ENCODE results near the gene TRIM39. TPM values are rescaled to one million over a fixed set of nuclear protein-coding genes. Genes with fewer than 3 reads are reported as not detected.

TRIM39 gene
- total and polyA plus RNA-seq, 2 of the 4 experiments (the other 2 are of a cell fraction): 7.5 to 10.0 TPM

GRCh38 chr6:30391240-30391639, 64.5 kb downstream of the TRIM39 start:
- Histone ChIP-seq H2AFZ (replicated peaks; ENCODE audit: low read length, poor library complexity) (no peak overlapping the region), H3K56ac (ENCODE audit: extremely low read depth, insufficient read depth, low read length) (no peak overlapping the region), H3K27me3 (ENCODE audit: control insufficient read depth, insufficient read depth, low read length) (peaks cover 27% of the 10 kb centered on the region), H2BK20ac (ENCODE audit: low read depth, low read length) (no peak overlapping the region), H3K27ac (ENCODE audit: insufficient read depth, low read length) (no peak overlapping the region), H3K4ac (ENCODE audit: low read depth, low read length) (no peak overlapping the region), H3K36me3 (ENCODE audit: control insufficient read depth, insufficient read depth, low read length) (no peaks in the 10 kb centered on the region), H3K9ac (ENCODE audit: low read depth, low read length) (no peak overlapping the region), H2BK15ac (ENCODE audit: low read depth, low read length) (no peak overlapping the region), H3K23ac (ENCODE audit: low read depth, low read length) (no peak overlapping the region), H2AK5ac (ENCODE audit: low read depth, low read length) (no peak overlapping the region), H3K79me1 (ENCODE audit: low read depth in 1 of 2, low read length in 2 of 2) (no peaks in the 10 kb centered on the region), H3K9me1 (ENCODE audit: insufficient read depth, low read length) (no peaks in the 10 kb centered on the region), H2AK9ac (replicated peaks; ENCODE audit: low read depth, low read length, poor library complexity) (no peak overlapping the region), H4K5ac (ENCODE audit: low read depth, low read length) (no peak overlapping the region), H2BK120ac (ENCODE audit: low read depth, low read length) (no peak overlapping the region), H4K91ac (ENCODE audit: insufficient read depth, low read depth, low read length) (no peak overlapping the region), H3K14ac (replicated peaks; ENCODE audit: low read depth, low read length) (no peak overlapping the region), H4K8ac (ENCODE audit: low read depth in 2 of 2, low read length in 2 of 2) (no peak overlapping the region), H3K9me3 (ENCODE audit: control insufficient read depth, insufficient read depth, low read length) (no peaks in the 10 kb centered on the region), H2BK5ac (ENCODE audit: low read depth, low read length, poor library complexity, severe bottlenecking) (no peak overlapping the region), H3K4me1 (ENCODE audit: control insufficient read depth, insufficient read depth, low read length) (no peaks in the 10 kb centered on the region), H4K20me1 (ENCODE audit: insufficient read depth, low read length) (no peaks in the 10 kb centered on the region), H3K18ac (ENCODE audit: low read depth, low read length) (no peak overlapping the region), H3K4me3 (ENCODE audit: insufficient read depth, low read depth, low read length) (no peak overlapping the region), H3K4me2 (ENCODE audit: low read depth, low read length) (no peak overlapping the region)
- DNase-seq (no peak), ATAC-seq (ENCODE audit: low read depth) (no peak)
- no TSS peak for BruUV-seq (replicated peaks)
- 47% methylated on average over 2 of the region's 3 CpGs; no CpG with 5 or more reads in 1 of the 2 experiments for WGBS, 2 experiments (ENCODE audit: extremely low coverage in 2 of 2, insufficient read length in 1 of 2)
- in situ Hi-C loops (cut with MboI; ENCODE audit: low sequenced_read_pairs) (loop anchor here (10.0 kb wide), 1 partner anchor 166 kb away; no protein-coding TSS in a partner anchor), intact Hi-C loops (cut with micrococcal nuclease) (no loop called here), dilution Hi-C loops (cut with HindIII; ENCODE audit: low sequenced_read_pairs, unreplicated experiment) (no loop called here)
- no peak for TF ChIP-seq NFE2L2 (IDR thresholded peaks at IDR 0.05; ENCODE audit: low read depth, low read length)
- TF ChIP-seq RAD21 (IDR thresholded peaks at IDR 0.05; ENCODE audit: low read length): no peak
- TF ChIP-seq, protein P1, sequence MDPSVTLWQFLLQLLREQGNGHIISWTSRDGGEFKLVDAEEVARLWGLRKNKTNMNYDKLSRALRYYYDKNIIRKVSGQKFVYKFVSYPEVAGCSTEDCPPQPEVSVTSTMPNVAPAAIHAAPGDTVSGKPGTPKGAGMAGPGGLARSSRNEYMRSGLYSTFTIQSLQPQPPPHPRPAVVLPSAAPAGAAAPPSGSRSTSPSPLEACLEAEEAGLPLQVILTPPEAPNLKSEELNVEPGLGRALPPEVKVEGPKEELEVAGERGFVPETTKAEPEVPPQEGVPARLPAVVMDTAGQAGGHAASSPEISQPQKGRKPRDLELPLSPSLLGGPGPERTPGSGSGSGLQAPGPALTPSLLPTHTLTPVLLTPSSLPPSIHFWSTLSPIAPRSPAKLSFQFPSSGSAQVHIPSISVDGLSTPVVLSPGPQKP (IDR thresholded peaks at IDR 0.05; ENCODE audit: borderline replicate concordance, low read depth, low read length): no peak
- TF ChIP-seq CEBPB (IDR thresholded peaks at IDR 0.05; ENCODE audit: low read depth, low read length): no peak
- TF ChIP-seq BHLHE40 (IDR thresholded peaks at IDR 0.05; ENCODE audit: low read depth, low read length): no peak
- TF ChIP-seq CTCF (conservative IDR thresholded peaks at IDR 0.05; ENCODE audit: low read depth, low read length): no peak
- TF ChIP-seq MXI1 (IDR thresholded peaks at IDR 0.05; ENCODE audit: borderline replicate concordance, low read depth, low read length): no peak
- no peak for TF ChIP-seq CHD1 (IDR thresholded peaks at IDR 0.05; ENCODE audit: low read depth, low read length)
- TF ChIP-seq RCOR1 (IDR thresholded peaks at IDR 0.05; ENCODE audit: insufficient replicate concordance, low read length): no peak
- no peak for TF ChIP-seq MAFK (IDR thresholded peaks at IDR 0.05; ENCODE audit: low read depth, low read length)
- TF ChIP-seq RFX5 (IDR thresholded peaks at IDR 0.05; ENCODE audit: low read depth, low read length): no peak
- no peak for TF ChIP-seq FOS (IDR thresholded peaks at IDR 0.05; ENCODE audit: low read depth, low read length)
- no peak for TF ChIP-seq SMC3 (IDR thresholded peaks at IDR 0.05; ENCODE audit: low read depth, low read length)
- ChIA-PET CTCF (no interaction called here), POLR2A (ENCODE audit: unreplicated experiment) (no interaction called here)

Measured in IMR-90 (cell line).